ENCODE results near the gene FUCA2.
"Not testable (repeated sequence)": the region's sequence is repeated elsewhere in the genome, so short reads cannot be mapped to it uniquely, and the experiment has no call there.

FUCA2 gene

DNA sequence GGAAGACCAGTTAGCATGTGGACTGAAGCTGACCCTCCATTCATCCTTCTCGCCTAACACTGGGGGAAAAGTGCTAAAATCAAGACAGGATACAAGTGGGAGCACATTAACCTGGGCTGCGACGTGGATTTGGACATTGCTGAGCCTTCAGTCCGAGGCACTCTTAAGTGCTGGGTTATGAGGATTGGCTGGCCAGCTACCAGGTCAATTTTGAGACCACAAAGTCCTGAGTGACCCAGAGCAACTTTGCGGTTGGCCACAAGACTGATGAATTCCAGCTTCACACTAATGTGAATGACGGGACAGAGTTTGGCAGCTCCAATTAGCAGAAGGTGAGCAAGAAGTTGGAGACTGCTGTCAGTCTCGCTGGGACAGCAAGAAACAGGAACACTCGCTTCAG, 20.7 kb downstream of the FUCA2 start:
- no peak for DNase-seq

DNA sequence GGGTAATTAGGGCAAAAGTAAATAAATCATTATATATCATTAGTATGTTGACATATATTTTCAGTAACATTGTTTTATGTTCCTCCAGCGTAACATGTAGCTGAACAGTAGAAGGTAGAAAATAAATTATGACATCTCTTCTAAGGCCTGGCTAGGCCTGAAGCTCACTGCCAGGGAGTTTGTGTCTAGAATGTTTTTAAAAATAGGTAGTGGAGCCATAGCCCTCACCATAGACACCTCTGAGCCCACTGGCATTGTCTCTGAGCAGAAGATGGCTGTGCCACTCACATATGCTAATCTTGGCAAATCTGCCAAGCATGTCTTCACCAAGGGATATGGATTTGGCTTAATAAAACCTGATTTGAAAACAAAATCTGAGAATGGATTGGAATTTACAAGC, 21.3 kb downstream of the FUCA2 start:
- no peak for DNase-seq

DNA sequence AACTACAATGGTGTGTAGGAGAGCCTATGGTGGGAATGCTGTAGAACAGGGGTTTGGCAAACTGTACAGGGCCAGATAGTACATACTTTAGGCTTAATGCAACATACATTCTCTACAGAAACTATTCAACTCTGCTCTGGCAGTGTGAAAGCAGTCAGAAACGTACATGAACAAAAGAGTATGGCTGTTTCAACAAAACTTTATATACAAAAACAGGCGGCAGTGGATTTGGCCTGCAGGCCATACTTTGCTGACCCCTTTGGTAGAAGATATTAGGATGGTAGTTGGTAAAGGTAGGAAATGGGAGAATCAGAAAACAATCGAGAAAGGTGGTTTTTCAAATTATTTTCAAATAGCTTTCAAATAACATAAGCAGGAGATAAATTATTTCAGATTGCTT, 24.8 kb downstream of the FUCA2 start:
- no peak for DNase-seq

DNA sequence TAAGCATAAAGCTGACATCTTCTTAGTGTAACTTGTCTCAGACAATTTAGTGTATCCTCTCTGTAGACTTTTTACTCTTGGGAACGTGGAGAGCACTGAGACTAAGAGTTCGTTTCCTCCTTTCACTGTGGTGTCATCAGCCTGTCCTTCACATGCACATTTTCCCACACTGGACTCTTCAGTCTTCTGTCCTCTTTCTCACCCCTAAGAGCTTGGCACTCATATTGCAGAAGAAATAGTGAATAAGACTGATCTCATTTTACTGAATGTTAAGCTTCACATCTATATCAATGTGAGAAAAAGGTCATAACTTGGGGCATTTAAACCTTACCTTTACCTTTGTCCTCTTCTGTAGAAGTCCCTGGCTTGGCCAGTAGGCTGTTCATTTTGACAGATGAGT, 25.6 kb downstream of the FUCA2 start:
- no peak for DNase-seq

GRCh38 chr6:143482593-143482992, 28.9 kb downstream of the FUCA2 start:
- DNase-seq: no peak

DNA sequence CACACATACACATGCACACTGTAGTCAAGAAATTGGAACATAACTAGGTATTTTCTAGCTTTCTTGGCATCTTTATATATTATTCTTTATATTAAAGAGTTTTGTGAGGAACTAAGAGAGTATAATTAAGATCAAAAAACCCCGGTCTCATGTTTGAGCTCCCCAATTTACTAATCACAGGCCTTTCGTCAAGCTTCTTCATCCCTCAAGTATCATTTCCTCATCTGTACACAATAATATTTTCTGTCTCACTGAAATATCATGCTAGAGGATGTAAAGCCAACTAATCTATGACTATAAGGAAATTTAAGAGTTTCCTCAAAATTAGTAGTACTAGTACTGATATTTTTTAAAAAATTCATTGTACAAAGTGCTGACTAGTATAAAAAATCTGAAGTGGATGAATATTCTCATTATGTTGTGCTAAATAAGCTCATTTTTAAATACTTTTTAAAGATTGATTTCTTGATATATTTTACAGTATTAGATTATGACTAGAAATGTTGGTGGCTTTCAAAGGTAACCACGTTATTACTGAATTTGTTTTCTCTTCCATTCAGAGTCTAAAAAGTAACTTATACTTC, 32.9 kb downstream of the FUCA2 start:
- no peak for DNase-seq

GRCh38 chr6:143476545-143476944, 35.0 kb downstream of the FUCA2 start:
- no peak for DNase-seq

- no peak for DNase-seq
Measured at GRCh38 chr6:143471822-143472221, 39.7 kb downstream of the FUCA2 start.

DNA sequence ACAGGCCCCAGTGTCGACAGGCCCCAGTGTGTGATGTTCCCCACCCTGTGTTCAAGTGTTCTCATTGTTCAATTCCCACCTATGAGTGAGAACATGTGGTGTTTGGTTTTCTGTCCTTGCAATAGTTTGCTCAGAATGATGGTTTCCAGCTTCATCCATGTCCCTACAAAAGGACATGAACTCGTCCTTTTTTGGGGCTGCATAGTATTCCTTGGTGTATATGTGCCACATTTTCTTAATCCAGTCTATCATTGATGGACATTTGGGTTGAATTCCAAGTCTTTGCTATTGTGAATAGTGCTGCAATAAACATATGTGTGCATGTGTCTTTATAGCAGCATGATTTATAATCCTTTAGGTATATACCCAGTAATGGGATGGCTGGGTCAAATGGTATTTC, 42.7 kb downstream of the FUCA2 start:
- not testable (repeated sequence) for DNase-seq

DNA sequence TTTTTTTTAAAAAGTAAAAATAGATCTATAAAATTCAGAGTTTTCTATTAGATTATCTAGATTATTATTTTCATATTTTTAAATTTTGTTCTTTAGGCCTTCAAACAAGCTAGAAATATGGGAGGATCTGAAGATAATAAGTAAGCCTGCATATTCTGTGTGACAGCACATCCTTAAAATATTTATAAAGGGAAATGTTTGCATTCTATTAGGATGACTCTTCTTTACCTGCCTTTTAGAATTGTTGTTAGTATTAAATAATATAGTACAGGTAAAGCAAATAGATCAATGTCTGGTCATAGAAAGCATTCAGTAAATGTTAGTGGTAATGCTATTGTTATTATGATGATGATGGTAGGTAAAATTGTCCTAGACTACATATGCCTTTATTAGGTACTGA, 43.5 kb downstream of the FUCA2 start:
- no peak for DNase-seq

DNA sequence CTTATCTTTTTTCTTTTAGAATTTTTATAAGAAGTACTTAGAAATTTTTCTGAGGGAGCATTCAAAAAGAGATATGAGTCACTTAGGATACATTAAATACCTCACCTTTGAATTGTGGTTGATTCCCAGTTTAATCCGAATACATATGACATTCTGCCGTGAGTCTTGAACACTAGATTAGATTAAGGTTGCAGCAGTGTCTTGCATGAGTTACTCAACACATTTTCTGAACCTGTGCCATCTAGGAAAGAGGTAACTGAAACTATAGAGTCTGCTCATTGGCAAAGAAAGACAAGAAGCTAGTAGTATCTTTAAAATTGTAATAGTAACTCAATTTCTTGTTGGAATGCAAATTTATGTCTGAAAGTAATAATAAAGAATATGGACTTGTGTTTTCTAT, 46.0 kb downstream of the FUCA2 start:
- DNase-seq: no peak

DNA sequence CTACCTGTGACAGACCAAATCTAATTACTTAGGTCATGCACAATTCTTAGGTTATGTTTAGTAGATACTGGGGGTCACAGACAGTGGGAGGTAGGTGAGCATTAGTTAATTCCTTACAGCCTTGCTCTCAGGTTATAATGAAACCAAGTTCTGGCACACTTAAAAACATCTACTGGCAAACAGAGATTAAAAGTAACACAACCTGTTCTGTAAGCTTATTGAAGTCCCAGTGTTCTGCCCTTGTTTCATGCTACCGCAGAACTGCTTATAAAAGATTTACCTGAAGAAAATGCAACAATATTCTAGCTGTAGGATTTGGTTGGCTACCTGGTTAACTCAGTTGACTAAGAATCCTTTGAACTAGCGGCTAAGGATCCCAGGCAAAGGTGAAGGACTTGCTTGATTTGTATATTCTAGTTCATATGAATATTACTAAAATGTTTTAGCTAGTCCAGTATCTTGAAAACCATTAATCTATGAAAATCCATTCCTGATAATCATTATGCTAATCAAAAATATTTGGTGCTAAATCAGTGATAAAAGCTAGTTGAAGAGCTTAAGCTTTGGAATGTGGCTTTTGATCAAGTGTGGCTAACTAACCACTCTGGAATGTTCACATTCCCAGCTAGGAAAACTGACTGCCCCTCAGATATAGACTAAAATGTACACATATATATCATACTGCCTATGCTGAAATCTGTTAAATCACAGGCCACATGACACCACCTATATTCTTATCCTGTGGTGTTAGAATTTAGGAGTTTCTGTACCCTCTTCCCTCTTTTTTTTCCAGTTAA, 53.8 kb downstream of the FUCA2 start:
- no peak for DNase-seq

DNA sequence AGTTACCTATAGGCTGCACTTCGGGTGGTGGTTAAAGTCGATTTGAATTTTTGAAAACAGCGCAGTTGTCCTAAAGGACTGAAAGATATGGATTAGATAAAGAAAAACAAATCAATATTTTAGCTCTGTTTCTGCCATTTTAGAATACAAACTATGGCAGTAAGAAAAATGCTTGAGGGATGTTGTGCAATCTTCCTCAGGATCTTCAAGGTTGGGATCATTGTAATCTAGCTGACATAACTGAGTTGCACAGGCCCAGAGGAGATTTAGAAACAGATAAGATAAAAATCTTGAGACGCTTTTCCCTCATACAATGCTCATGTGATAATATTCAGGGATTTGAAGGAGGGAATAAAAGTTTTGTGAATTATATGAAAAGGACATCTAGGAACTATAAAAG, 60.0 kb downstream of the FUCA2 start:
- DNase-seq: no peak

DNA sequence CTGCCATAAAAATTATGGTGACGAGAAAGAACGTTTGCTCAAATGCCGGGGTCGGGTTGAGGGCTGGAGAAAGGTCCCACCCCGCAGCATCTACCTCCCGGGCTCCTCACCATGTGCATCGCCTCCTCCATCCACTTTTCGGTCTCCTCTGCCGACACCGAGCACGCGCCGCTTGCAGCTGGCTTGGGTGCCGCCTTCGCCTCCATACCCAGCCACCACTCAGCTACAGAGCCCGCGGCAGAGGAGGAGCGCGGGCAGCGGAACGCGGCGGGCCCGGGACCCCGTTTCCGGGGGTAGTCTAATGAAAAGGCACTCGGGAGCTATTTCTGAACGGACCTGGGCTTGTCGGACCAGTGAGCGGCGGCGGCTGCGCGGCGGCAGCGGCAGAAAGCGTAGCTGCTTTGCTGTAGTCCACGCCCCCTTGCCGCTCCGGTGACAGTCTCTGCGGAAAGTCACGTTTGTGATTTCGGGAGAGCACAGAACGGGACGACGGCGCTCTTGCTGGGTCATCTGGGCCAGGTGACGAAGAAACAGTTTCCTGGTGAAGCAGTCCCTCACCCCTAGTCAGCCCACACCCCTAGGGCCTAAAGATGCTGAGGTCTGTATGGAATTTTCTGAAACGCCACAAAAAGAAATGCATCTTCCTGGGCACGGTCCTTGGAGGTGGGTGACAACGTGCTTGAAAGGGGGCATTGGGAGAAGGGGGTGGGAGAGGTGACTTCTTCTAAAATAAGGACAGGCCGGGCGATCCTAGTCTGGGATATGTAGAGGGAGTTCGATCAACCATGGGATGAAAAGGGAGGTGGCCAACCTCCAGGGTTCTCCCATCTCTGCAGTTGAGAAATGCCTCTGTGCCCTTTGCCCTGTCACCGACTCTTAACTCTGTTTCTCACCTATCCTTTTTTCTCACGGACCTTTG, 60.8 kb downstream of the FUCA2 start, which contains the start of the genes ADAT2 and PEX3:
Gene ADAT2, minus strand, starts transcription at position 243 of the 919 bp plus-strand sequence. Its CDS starts 37 bp downstream, at position 206.
Gene PEX3, plus strand, starts transcription at position 353 of the 919 bp plus-strand sequence. Its CDS starts 238 bp downstream, at position 591.
- DNase-seq: peak; percentile 75 to 87

- DNase-seq: no peak
Measured at GRCh38 chr6:143449714-143450452, 61.6 kb downstream of the FUCA2 start.

DNA sequence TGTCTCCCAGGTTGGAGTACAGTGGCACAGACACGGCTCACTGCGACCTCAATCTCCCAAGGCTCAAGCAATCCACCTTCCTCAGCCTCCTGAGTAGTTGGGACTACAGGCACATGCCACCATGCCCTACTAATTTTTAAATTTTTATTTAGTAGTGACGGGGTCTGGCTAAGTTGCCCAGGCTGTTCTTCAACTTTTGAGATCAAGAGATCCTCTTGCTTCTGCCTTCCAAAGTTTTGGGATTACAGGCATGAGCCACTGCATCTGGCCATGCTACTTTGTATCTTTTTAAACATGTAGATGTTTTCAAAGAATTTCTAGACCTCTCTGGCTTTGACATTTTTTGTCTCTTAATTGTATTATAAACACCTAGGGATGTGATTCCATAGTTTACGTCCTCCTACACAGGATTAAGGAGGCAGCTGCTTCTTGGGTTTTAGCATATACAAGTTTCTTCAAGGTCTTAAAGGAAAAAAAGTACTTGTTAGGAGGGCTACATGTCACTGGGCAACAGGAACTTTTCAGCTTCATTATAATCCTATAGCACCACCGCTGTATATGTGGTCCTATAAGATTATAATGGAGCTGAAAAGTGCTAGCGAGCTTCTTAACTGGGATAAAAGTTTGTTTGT, 62.3 kb downstream of the FUCA2 start:
- DNase-seq: no peak

DNA sequence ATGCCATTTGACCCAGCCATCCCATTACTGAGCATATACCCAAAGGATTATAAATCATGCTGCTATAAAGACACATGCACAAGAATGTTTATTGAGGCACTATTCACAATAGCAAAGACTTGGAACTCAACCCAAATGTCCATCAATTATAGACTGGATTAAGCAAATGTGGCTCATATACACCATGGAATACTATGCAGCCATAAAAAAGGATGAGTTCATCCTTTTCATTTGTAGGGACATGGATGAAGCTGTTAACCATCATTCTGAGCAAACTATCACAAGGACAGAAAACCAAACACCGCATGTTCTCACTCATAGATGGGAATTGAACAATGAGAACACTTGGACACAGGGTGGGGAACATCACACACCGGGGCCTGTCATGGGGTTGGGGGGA, 63.7 kb downstream of the FUCA2 start:
- not testable (repeated sequence) for DNase-seq

All from bone marrow (tissue), 2 donors.